GM19351 (cell line): ENCODE measurements around the gene RAVER1.

Source experiments
- ATAC-seq: cut with Tn5 transposase; IDR thresholded peaks from one replicate; pipeline ENCODE4 v1.9.1; 2021; ENCODE audit warnings: mild to moderate bottlenecking, moderate library complexity; ENCODE audit not compliant: unreplicated experiment

Gene RAVER1

GRCh38 chr19:10320602-10321416 lies 12.5 kb downstream of the RAVER1 start:
- ATAC-seq = no peak

GRCh38 chr19:10318807-10319682 lies 14.3 kb downstream of the RAVER1 start:
- ATAC-seq = no peak

- no peak for ATAC-seq
Observed at GRCh38 chr19:10317857-10318462, 15.4 kb downstream of the RAVER1 start.

- ATAC-seq = no peak
Observed at GRCh38 chr19:10317045-10317856, 16.1 kb downstream of the RAVER1 start.

- no peak for ATAC-seq
Observed at GRCh38 chr19:10316229-10317044, 16.9 kb downstream of the RAVER1 start.

GRCh38 chr19:10315335-10316214 lies 17.8 kb downstream of the RAVER1 start, which contains the start of gene FDX2:
Gene FDX2 (minus strand): TSS chr19:10316015. CDS start chr19:10315996, 19 bp downstream.
- peak; percentile 44 for ATAC-seq

- ATAC-seq = no peak
Observed at GRCh38 chr19:10309423-10309822, 23.9 kb downstream of the RAVER1 start, which contains the start of gene ZGLP1. Gene ZGLP1 (minus strand): TSS chr19:10309815.

GRCh38 chr19:10306327-10306726 lies 27.0 kb downstream of the RAVER1 start:
- ATAC-seq = no peak

- no peak for ATAC-seq
Observed at GRCh38 chr19:10305139-10305806, 28.1 kb downstream of the RAVER1 start.

- no peak for ATAC-seq
Observed at GRCh38 chr19:10299545-10300458, 33.5 kb downstream of the RAVER1 start.

GRCh38 chr19:10295847-10296591 lies 37.3 kb downstream of the RAVER1 start:
- ATAC-seq = no peak

- ATAC-seq = no peak
Observed at GRCh38 chr19:10295305-10295846, 38.0 kb downstream of the RAVER1 start.

GRCh38 chr19:10294368-10294697 lies 39.0 kb downstream of the RAVER1 start:
- no peak for ATAC-seq

- ATAC-seq = no peak
Observed at GRCh38 chr19:10293637-10294367, 39.5 kb downstream of the RAVER1 start.

GRCh38 chr19:10292789-10293636 lies 40.3 kb downstream of the RAVER1 start:
- ATAC-seq = no peak
